Parathyroid adenoma (tissue), 2 donors: ENCODE results near the gene PLOD3.
A peak's percentile ranks its signal among the peaks of the same experiment; 100 is the strongest.

ENCODE experiments used
- H2AFZ ChIP-seq: fragments of 300-600 bp; sonication (generic); one replicate; pipeline ENCODE4 v1.7.0; 2017; ENCODE audit warnings: antibody characterized with exemption, mild to moderate bottlenecking
- H3K27ac ChIP-seq: fragments of 300-600 bp; sonication (generic); one replicate; pipeline ENCODE4 v1.7.0; 2017
- H3K27me3 ChIP-seq: fragments of 300-600 bp; sonication (generic); one replicate; pipeline ENCODE4 v1.7.0; 2017; ENCODE audit warnings: low read length; ENCODE audit not compliant: control insufficient read depth, insufficient read depth
- H3K36me3 ChIP-seq: fragments of 300-600 bp; sonication (generic); one replicate; pipeline ENCODE4 v1.7.0; 2017; ENCODE audit warnings: low read length; ENCODE audit not compliant: control insufficient read depth, insufficient read depth
- H3K4me1 ChIP-seq: fragments of 300-600 bp; sonication (generic); one replicate; pipeline ENCODE4 v1.7.0; 2017; ENCODE audit warnings: control low read depth
- H3K4me2 ChIP-seq: fragments of 300-600 bp; sonication (generic); one replicate; pipeline ENCODE4 v1.7.0; 2017; ENCODE audit warnings: low read length
- H3K4me3 ChIP-seq: fragments of 300-600 bp; sonication (generic); one replicate; pipeline ENCODE4 v1.7.0; 2017; ENCODE audit warnings: low read depth, low read length
- H3K79me2 ChIP-seq: fragments of 300-600 bp; sonication (generic); one replicate; pipeline ENCODE4 v1.7.0; 2017; ENCODE audit warnings: control low read depth
- H3K9ac ChIP-seq: fragments of 300-600 bp; sonication (generic); one replicate; pipeline ENCODE4 v1.7.0; 2017; ENCODE audit warnings: mild to moderate bottlenecking
- H3K9me3 ChIP-seq: fragments of 300-600 bp; sonication (generic); one replicate; pipeline ENCODE4 v1.7.0; 2017; ENCODE audit warnings: low read length; ENCODE audit not compliant: control insufficient read depth
- CTCF ChIP-seq: fragments of 300-600 bp; sonication (generic); IDR thresholded peaks from one replicate; pipeline ENCODE4 v1.7.0; 2017; ENCODE audit warnings: antibody characterized with exemption, mild to moderate bottlenecking
- donor health status: primary hyperparathyroidism.

Gene PLOD3

GRCh38 chr7:101245147-101245668 is 27.8 kb upstream of the PLOD3 start:
- Histone ChIP-seq H3K79me2 (peaks cover 35% of the 10 kb centered on the region), H3K9ac (peak overlapping the region; percentile 63), H3K9me3 (no peaks in the 10 kb centered on the region), H2AFZ (peak overlapping the region; percentile 93), H3K27me3 (no peaks in the 10 kb centered on the region), H3K4me1 (peaks cover 11% of the 10 kb centered on the region), H3K36me3 (no peaks in the 10 kb centered on the region), H3K27ac (peak overlapping the region; percentile 96), H3K4me3 (peak overlapping the region; percentile 100), H3K4me2 (peak overlapping the region; percentile 100)
- no peak for TF ChIP-seq CTCF

GRCh38 chr7:101244375-101245146 is 27.2 kb upstream of the PLOD3 start, which contains the start of gene FIS1:
TSS of gene FIS1 (minus strand) at chr7:101245081. CDS start at chr7:101245004, 77 bp downstream.
- Histone ChIP-seq H3K4me3 (peak within 1 kb of the TSS; percentile 100), H2AFZ (peak within 1 kb of the TSS; percentile 93), H3K9me3 (no peaks in the 10 kb centered on the region), H3K4me2 (peak within 1 kb of the TSS; percentile 100), H3K27ac (peak within 1 kb of the TSS; percentile 96), H3K4me1 (peaks cover 11% of the 10 kb centered on the region), H3K27me3 (no peaks in the 10 kb centered on the region), H3K9ac (peak within 1 kb of the TSS; percentile 63), H3K36me3 (no peaks in the 10 kb centered on the region), H3K79me2 (peaks cover 40% of the 10 kb centered on the region)
- TF ChIP-seq CTCF: peak; percentile 97

GRCh38 chr7:101243646-101244374 is 26.4 kb upstream of the PLOD3 start:
- Histone ChIP-seq H3K9me3 (no peaks in the 10 kb centered on the region), H3K79me2 (peaks cover 42% of the 10 kb centered on the region), H3K27ac (peak overlapping the region; percentile 96), H3K4me1 (peaks cover 11% of the 10 kb centered on the region), H3K4me2 (peak overlapping the region; percentile 100), H3K27me3 (no peaks in the 10 kb centered on the region), H3K4me3 (peak overlapping the region; percentile 100), H3K9ac (no peak overlapping the region), H2AFZ (peak overlapping the region; percentile 93), H3K36me3 (no peaks in the 10 kb centered on the region)
- TF ChIP-seq CTCF: no peak

- H3K4me2 ChIP-seq: no peak overlapping the region
- no peak for TF ChIP-seq CTCF
- H3K4me1 ChIP-seq: peaks cover 11% of the 10 kb centered on the region
- peaks cover 33% of the 10 kb centered on the region for H3K79me2 ChIP-seq
- H3K9me3 ChIP-seq: no peaks in the 10 kb centered on the region
- no peak overlapping the region for H3K4me3 ChIP-seq
- no peaks in the 10 kb centered on the region for H3K36me3 ChIP-seq
- H3K9ac ChIP-seq: no peak overlapping the region
- no peaks in the 10 kb centered on the region for H3K27me3 ChIP-seq
- H2AFZ ChIP-seq: no peak overlapping the region
- H3K27ac ChIP-seq: no peak overlapping the region
Measured at GRCh38 chr7:101241443-101242349, 24.3 kb upstream of the PLOD3 start.
